ENCODE measurements around the gene IL12A.
A peak's percentile ranks its signal among the peaks of the same experiment; 100 is the strongest.

Gene IL12A

DNA sequence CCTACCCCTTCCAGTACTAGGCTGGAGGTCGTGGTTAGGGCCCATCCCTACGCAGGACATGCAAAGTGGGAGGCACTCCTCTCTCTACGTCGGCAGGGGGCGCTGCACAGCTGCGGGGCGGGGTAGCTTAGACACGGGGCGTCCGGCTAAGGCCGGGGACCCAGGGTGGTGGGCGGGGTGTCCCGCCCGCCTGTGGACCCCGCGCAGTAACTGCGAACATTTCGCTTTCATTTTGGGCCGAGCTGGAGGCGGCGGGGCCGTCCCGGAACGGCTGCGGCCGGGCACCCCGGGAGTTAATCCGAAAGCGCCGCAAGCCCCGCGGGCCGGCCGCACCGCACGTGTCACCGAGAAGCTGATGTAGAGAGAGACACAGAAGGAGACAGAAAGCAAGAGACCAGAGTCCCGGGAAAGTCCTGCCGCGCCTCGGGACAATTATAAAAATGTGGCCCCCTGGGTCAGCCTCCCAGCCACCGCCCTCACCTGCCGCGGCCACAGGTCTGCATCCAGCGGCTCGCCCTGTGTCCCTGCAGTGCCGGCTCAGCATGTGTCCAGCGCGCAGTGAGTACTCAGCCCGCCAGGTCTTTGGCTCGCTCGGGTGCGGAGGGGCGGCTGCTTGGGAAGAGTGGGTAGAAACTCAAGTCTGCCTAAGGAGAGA is at the start of gene IL12A:
TSS of gene IL12A (plus strand) at position 219 of the 655 bp plus-strand sequence.
- peak; percentile 91 for DNase-seq (ENCODE audit: low spot score)

GRCh38 chr3:159941038-159942000 is 47.3 kb upstream of the IL12A start:
- DNase-seq (ENCODE audit: low spot score) = peak; percentile 55

DNA sequence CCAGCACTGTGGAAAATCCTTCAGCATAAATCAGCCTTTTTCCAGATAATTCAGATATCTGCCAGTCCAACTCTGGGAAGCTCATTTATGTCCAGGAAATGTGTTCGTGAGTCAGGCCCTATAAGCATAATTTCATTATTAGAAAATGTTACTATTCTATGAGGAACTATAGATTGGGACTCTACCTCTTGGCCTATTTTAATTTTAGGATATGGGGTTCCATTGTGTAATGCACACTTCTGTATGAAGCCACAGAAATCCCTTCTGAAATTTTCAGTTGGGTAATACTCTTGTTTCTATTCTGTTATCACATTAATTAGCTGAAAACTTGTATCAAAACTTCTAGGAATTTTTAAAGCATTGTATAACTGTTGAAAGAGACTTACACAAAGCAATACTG is 43.9 kb upstream of the IL12A start:
- no peak for DNase-seq (ENCODE audit: low spot score)

DNA sequence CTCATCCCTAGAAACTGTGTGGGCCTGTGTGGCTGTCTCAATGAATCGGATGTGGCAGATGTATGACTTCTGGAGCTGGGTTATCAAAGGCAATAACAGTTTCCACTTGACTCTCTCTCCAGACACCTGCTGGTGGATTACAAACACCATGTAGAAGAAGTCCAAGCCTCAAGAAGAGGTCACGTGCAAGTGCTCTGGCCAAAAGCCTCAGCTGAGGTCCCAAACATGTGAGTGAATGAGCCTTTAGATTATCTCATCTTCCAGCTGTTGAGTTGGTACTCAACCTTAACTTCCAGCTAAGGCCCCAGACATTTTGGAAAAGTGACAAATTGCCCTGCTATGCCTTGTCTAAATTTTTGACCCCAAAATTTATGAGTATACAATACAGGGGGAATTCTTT is 42.7 kb upstream of the IL12A start:
- no peak for DNase-seq (ENCODE audit: low spot score)

- DNase-seq (ENCODE audit: low spot score) = no peak
These were observed 41.4 kb upstream of the IL12A start for GRCh38 chr3:159947220-159947619.

GRCh38 chr3:159948429-159949144 is 40.0 kb upstream of the IL12A start:
- no peak for DNase-seq (ENCODE audit: low spot score)

GRCh38 chr3:159950156-159950898 is 38.3 kb upstream of the IL12A start:
- no peak for DNase-seq (ENCODE audit: low spot score)

DNA sequence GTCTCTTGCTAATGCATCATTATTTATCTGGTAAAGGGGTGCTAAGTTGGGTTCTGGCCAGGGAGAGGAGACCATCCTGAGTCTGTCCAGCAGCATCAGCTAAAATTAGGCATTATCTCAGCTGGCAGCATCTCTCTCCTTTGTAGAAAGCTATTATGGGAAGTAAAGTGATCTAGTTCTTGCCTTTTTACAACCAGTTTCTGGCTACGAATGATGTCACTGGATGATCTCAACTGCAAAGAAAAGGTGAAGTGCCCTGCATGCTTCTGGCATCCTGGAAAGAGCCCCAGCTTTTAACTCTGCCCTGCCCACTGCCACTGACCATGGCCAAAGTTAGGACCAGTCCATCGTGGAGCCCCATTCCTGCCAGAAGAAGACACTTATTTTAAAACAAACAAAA is 37.1 kb upstream of the IL12A start:
- DNase-seq (ENCODE audit: low spot score) = no peak

DNA sequence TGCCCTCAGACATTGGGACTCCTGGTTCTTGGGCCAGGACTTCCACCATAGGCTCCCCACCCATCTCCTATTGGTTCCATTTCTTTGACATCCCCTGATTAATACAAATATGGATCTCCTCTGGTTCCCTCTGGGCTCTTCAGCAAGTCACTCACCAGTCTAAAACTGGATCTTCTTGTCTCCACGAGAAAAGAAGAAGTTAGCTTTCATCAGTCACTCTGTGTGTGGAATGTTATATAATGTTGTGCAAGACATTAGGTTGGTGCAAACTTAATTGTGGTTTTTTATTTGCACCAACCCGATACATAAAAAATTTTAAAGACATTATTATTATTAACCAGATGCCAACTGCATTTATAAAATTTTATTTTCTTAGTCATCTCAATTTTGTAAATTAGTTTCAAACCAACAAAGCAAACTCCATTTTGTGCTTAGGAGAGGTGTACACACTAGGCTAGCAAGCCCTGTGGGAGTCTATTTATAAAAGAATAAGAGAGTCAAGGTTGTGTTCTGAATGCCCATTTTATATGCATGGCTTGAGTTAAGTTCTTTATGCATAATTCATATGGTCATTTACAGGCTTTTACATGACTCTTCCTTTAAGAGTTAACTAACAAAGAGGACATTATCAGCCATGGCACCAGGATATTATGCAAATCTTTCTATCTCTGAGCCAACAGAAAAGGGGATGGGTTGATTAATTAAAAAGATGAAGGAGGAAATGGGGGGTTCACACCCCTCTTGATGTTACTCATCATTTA is 35.1 kb upstream of the IL12A start:
- DNase-seq (ENCODE audit: low spot score) = no peak

GRCh38 chr3:159960188-159961148 is 28.2 kb upstream of the IL12A start:
- DNase-seq (ENCODE audit: low spot score) = no peak

- DNase-seq (ENCODE audit: low spot score) = peak; percentile 38
These were observed 24.3 kb upstream of the IL12A start for GRCh38 chr3:159964166-159964973.

DNA sequence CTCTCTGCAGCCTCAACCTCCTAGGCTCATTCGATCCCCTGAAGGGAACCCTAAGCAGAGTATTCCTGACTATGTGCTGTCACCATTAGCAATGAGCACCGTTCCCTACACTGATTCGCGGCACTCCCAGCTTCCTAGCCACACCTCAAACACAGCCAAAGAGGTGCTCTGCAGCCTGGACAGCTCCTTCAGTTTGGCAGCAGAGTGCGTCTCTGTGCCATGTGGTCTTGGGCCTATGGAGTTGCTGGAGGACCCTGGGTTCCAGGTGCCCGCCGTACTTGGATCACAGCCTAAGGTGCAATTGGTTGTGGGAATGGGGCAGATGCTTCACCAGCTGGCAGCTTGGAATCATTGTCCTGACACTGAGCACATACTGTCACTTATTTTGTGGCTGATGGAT is 17.3 kb upstream of the IL12A start:
- DNase-seq (ENCODE audit: low spot score) = no peak

DNA sequence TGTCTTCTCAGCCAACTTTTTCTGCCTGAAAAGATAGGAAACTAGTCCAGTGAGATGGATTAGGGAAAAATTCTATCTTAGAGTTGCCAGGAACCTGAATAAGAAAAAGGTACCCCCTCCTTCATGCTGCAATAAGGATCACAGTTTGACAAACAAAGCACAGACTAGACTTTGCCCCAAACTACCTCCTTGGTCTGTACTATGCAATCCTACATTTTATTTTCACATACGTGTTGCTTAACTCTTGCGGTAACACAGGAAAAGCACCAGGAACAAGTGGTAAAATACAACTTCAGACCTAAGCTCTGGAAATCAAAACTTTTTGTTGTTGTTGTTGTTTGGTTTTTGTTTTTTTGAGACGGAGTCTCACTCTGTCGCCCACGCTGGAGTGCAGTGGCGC is 11.3 kb upstream of the IL12A start:
- DNase-seq (ENCODE audit: low spot score) = no peak

DNA sequence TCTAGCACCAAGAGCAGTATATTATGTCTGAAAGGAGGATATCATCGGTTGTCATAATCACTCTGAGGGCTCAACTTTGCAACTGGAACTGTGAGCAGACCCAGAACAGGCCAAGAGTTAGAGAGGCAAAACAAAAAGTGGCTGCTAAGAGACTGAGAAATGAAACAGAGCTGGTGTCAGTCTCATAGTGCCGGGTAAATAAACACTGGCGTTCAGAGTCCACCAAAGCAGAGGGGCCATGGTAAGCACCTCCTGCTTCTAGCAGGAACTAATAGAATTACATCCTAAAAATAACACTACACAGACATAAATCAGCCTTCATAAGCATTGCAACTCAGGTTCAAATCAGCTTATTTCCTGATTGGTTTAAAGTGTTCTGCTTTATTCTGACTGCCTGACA is 10.3 kb upstream of the IL12A start:
- DNase-seq (ENCODE audit: low spot score) = no peak

GRCh38 chr3:159978918-159979703 is 9.5 kb upstream of the IL12A start:
- no peak for DNase-seq (ENCODE audit: low spot score)

DNA sequence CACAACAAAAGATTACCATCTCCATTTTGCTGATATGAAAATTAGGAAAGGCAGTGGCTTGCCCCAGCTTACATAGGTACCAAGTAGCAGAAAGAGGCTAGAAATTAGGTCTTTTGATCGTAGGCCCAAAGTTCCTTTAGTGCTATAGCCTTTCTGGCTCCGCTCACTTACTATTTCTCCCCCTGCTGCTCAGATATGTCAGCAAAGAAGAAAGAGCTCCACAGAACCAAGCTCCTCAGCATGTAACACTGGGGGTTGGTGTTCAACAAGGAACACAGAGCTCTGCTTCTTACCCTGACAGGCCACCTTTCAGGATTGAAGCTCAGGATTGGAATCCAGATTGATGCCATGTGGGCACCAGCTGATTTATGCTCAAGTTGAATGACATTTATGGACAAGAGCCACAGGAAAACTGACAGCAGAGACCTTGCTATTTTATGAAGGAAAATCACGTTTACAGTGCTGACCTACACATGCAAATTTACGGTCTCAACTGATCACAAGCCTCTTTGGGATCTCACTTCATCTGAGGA is 6.1 kb upstream of the IL12A start:
- DNase-seq (ENCODE audit: low spot score) = no peak

DNA sequence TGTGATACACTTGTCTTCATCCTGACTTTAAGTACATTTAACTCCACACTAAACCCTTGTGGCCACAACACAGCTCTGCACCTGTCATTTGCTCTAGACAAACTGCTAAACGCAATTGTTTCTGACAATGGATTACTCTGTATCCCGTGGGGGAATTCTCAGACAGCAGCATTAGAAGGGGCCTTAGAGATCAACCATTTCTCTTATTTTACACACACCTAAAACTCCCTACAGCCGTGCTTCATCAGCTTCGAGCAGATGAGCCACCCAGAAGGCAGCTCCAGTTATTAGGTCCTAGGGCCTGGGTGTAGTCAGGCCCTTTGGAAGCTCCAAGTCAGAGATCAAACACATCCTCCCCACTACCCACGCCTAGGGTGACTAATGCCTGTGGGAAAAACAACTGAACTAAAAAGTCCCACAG is 1.3 kb upstream of the IL12A start:
- no peak for DNase-seq (ENCODE audit: low spot score)

Measured in activated CD4-positive, alpha-beta T cell treated with anti-CD3 and anti-CD28 coated beads, Interleukin-2, Interleukin-4, amounts not matched to agents 100 ng/mL and 50 ng/mL, durations not matched to agents 16 hours and 8 hours (primary cell).